CMK (cell line): ENCODE results near the gene SLCO1C1.

ENCODE experiments used
- DNase-seq: peaks from one replicate; pipeline ENCODE4 v3.0.0-alpha.2; 2010; ENCODE audit warnings: low read depth

Gene SLCO1C1

DNA sequence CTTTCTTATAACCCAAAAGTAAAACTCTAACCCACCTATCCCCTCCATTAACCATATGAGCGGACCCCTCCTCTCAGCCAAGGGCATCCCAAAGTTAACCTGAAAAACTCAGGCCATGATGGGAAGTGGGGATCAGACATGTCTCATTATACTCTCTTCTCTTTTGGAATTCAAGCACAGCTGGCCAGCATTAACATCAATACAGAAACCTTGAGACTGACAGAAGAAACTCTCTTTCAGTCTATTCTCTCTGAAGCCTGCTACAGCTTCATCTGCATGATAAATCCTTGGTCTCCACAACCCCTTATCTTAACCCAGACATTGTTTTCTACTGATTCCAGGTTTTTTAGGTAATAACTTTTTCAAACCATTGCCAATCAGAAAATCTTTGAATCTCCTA lies 97.8 kb downstream of the SLCO1C1 start:
- DNase-seq: no peak

DNA sequence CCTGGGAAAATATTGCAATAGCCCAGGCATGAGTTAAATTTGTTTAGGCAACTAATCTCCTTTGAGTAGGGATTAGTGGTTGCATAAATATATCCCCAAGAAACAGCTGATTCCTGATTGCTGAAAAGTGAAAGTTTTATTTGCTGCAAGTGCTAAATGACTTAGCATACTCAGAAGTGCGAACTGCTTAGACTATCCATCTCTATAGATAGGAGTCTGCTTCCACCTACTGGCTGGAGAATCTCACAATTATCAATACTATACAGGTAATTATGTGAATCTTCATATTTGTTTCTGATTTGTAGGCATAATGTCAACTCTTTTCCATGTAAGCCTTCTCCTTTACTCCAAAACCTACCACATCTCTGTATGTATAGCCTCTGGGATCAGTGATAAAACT lies 103.4 kb downstream of the SLCO1C1 start:
- DNase-seq: no peak

DNA sequence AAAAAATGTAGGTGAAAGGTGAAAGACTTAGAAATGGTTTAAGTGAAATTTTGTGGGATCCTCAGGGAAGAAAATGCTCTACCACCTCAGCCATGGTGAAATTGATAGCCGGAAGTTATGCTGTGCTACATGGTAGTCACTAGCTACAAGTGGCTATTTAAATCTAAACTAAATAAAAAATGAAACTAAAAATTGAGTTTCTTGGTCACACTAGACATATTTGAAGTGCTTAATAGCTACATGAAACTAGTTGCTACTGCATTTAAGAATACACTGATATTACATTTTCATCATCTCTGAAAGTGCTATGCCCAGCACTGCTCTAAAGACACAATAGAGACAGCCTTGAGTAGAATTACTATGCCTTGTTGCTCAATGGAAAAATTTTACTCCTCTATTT lies 105.0 kb downstream of the SLCO1C1 start:
- DNase-seq: no peak

DNA sequence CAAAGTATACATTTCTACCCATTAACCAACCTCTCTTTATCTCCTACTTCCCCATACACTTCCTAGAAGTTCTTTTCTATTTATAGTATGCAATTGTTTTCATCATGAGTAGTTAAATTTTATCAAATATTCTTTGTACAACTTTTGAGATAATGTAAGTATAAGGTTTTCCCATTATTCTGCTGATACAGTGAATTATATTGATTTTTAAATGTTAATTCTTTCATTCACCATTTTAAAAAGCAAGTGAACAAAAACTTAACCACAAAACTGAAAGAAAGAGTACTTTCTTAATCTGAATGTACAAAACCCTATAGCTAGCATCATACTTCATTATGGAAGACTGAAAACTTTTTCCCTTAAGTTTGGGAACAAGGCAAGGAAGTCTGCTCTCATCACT lies 105.9 kb downstream of the SLCO1C1 start:
- no peak for DNase-seq
